Stimulated activated CD4-positive, alpha-beta T cell treated with anti-CD3 and anti-CD28 coated beads, Interleukin-2, amount 100 ng/mL, for 48 hours (primary cell): ENCODE results near the gene CACNA1F.

Experiments used
- DNase-seq, 2 donors: peaks; one replicate each; pipeline ENCODE4 v3.0.0-alpha.2; 2020

Gene CACNA1F

GRCh38 chrX:49172280-49172780 lies 60.8 kb downstream of the CACNA1F start:
- peak; percentile 49 to 62 for DNase-seq

- DNase-seq = peak; percentile 54 to 65
Measured at GRCh38 chrX:49171752-49172279, 61.3 kb downstream of the CACNA1F start, which contains the start of gene PLP2. TSS of gene PLP2 (plus strand) at chrX:49171898. CDS start at chrX:49172001, 103 bp downstream.

GRCh38 chrX:49167740-49168108 lies 65.4 kb downstream of the CACNA1F start:
- no peak for DNase-seq

GRCh38 chrX:49166914-49167739 lies 66.0 kb downstream of the CACNA1F start:
- DNase-seq = peak in 1 of 2 donors; percentile 47

GRCh38 chrX:49165901-49166881 lies 66.9 kb downstream of the CACNA1F start:
- DNase-seq = peak; percentile 51 to 52

- DNase-seq = no peak
Measured at GRCh38 chrX:49164589-49165360, 68.4 kb downstream of the CACNA1F start.

- DNase-seq = peak; percentile 68
Measured at GRCh38 chrX:49163555-49164419, 69.4 kb downstream of the CACNA1F start.

GRCh38 chrX:49162620-49163019 lies 70.5 kb downstream of the CACNA1F start, which contains the start of gene MAGIX:
TSS of gene MAGIX (plus strand) at chrX:49162758. CDS start at chrX:49162890, 132 bp downstream.
- DNase-seq = no peak

- no peak for DNase-seq
Measured at GRCh38 chrX:49161632-49162031, 71.5 kb downstream of the CACNA1F start.

GRCh38 chrX:49160908-49161307 lies 72.2 kb downstream of the CACNA1F start:
- no peak for DNase-seq

- no peak for DNase-seq
Measured at GRCh38 chrX:49157194-49157593, 75.9 kb downstream of the CACNA1F start.

- peak; percentile 74 to 77 for DNase-seq
Measured at GRCh38 chrX:49155900-49156837, 77.0 kb downstream of the CACNA1F start.

- DNase-seq = peak in 1 of 2 donors; percentile 20
Measured at GRCh38 chrX:49155243-49155899, 77.8 kb downstream of the CACNA1F start.
